Measurements from ENCODE around the gene ZNF708.
"Not testable (repeated sequence)": the region's sequence is repeated elsewhere in the genome, so short reads cannot be mapped to it uniquely, and the experiment has no call there.

ZNF708 gene

GRCh38 chr19:21260164-21260847 is 68.9 kb downstream of the ZNF708 start:
- no peak for DNase-seq (ENCODE audit: low read depth)

- not testable (repeated sequence) for DNase-seq (ENCODE audit: low read depth)
These were observed 69.6 kb downstream of the ZNF708 start for GRCh38 chr19:21259421-21260124.

- DNase-seq (ENCODE audit: low read depth) = no peak
These were observed 72.5 kb downstream of the ZNF708 start for GRCh38 chr19:21256722-21257121.
